SK-MEL-5 (cell line): ENCODE results near the gene DLG4. TPM values are rescaled to one million over a fixed set of nuclear protein-coding genes. Genes with fewer than 3 reads are reported as not detected.
"Not testable (repeated sequence)": the region's sequence is repeated elsewhere in the genome, so short reads cannot be mapped to it uniquely, and the experiment has no call there.

Source experiments
- DNase-seq: peaks from one replicate; pipeline ENCODE4 v3.0.0-alpha.2; 2016; ENCODE audit warnings: low read depth, low spot score
- in situ Hi-C: cut with HindIII; loops from 2 replicates; pipeline ENCODE4 v1.10.0; 2016; ENCODE audit warnings: low sequenced_read_pairs, high pct_unique_total_duplicates, low pct_unique_long_range_greater_than_20kb
- small RNA-seq, 2 experiments: library from RNA; depleted of rRNA; stranded (forward); fragments of <200 nt; gene quantifications; one replicate each; pipeline ENCODE3, GENCODE V24; 2014
- total RNA-seq: library from RNA; depleted of rRNA; stranded (reverse); fragments of >200 nt; shearing (Covaris generic); gene quantifications from 2 replicates; pipeline ENCODE4 v1.2.3, GENCODE V29; 2014; rRNA removed

Gene DLG4
- total RNA-seq, 1 experiment from 2014 or later: 3.7 TPM

- DNase-seq: not testable (repeated sequence)
Measured at GRCh38 chr17:7158424-7158823, 61.2 kb downstream of the DLG4 start.

GRCh38 chr17:7156342-7156940, 63.2 kb downstream of the DLG4 start:
- in situ Hi-C loops: no loop called here
- no peak for DNase-seq

More at GRCh38 chr17:7158424-7158823, 61.2 kb downstream of the DLG4 start:
- in situ Hi-C loops: not testable (repeated sequence)

DNA sequence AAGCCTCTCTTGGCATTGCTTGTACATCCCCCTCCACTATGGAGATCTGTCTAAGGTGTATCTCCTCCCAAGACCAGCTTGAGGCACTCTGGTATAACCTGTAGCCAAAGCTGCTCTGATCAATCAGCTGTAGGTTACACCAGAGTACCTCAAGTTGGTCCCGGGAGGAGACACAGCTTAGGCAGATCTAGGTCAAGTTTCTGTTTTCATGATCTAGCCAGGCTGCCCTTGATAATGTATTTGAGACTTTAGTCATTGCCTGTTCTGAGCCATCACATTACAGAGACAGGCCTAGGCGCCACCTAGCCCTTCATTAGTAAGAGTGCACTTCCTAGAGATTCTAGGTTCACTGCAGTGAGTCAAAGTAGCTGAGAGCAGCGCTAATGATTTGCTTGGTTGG, 71.9 kb downstream of the DLG4 start:
- in situ Hi-C loops: no loop called here
- no peak for DNase-seq

DNA sequence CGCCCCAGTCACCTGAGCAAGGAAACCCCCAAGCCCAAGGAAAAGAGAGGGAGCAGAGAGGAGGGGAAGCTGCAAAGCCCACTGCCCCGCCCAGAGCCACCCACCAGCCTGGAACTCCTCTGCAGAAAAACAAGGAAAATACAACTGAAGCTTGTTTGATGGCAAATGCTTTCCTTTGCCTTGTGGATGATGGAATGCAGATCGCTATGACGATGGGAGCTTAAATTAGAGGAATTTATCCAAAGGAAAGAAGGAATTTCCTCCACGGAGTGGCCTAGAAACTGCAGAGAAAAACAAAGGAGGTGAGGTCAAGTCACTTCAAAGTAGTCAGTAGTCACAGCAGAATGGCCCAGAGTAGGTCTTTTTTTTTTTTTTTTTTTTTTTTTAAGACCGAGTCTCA, 73.5 kb downstream of the DLG4 start:
- no peak for DNase-seq
- in situ Hi-C loops: no loop called here

DNA sequence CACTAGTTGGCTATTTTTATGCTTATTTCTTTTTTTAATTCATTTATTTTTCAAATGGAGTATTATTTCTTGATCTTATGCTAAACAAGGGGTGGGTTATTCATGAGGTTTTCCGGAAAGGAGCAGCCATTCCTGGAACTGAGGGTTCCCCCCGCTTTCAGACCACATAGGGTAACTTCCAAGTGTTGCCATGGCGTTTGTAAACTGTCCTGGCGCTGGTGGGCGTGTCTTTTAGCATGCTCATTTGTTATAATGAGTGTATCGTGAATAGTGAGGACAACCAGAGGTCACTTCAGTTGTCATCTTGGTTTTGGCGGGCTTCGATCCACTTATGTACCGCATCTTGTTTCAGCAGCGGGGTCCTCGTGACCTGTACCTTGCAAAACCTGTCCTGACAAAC, 75.4 kb downstream of the DLG4 start:
- no peak for DNase-seq
- in situ Hi-C loops: no loop called here

DNA sequence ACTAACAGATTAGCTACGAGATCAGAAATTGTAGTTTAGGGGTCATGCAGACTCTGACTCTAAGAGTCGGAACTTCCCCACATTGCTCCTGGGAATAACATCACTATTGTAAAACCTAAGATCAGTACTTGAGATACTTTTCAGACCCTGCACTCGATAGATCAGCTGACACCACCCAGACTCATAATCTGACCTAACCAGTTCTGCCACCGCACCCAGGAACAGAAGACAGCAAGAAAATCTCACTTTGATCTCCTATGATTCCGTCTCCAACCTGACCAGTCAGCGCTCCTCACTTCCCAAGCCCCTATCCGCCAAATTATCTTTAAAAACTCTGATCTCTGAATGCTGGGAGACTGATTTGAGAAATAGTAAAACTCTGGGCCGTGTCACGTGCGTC, 77.8 kb downstream of the DLG4 start:
- no peak for DNase-seq
- in situ Hi-C loops: no loop called here

DNA sequence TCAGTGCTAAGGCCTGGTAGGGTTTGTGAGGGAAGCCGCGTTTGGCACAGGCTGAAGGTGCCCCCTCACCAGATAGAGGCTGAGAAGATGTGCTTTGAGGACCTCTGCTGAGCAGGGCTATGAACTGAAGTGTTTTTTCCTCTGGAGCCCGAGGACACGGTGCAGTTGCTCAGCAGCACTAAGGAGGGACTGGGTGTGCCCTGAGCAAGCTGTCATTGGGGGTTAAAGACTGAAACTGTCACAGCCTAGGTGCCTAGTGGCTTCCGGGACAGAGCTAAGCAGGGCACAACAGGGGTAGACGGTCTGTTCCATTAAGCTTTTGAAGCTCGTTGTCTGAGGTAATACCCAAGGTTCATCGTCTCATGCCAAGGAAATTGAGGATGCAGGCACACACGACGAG, 80.2 kb downstream of the DLG4 start:
- in situ Hi-C loops: no loop called here
- no peak for DNase-seq

GRCh38 chr17:7138800-7139381, 80.7 kb downstream of the DLG4 start:
- in situ Hi-C loops: no loop called here
- peak; percentile 74 for DNase-seq

DNA sequence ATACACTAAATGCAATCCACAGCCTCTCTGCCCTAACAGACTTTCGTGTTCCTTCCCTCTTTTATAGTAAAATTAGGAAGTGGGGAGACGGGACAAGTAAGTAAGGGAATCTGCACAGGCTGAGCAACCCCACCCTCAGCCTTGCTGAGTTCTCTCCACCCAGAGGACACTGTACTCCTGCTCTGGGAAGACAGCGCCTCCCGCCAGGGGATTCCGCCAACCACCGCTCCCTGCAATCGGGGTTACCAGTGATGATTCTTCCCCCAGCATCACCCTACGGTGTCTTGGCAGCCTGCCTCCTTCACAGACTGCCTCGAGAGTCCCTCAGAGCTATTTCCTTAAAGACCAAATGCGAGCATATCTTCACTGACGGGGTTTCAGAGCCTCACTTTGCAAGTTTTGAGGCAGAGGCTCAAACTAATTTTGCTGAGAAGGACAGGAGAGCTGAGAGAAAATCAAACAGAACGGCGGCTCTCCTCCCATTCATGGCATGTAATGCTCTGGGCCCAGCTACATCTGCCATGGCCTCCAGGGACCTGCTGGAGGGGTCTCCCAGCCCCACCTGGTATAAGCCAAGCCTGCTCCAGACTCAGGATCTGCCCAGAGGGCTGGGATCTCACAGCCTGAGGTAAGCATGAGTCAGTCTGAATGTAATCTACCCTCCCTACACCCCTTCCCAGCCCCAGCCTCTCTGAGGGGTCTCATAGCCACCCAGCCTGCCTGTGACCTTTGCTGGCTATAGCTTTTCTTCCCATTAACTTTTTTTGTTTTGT, 82.3 kb downstream of the DLG4 start:
- DNase-seq: no peak

More for the DNA sequence above, 82.3 kb downstream of the DLG4 start:
- in situ Hi-C loops: no loop called here

Small RNAs within 50 kb of the gene (small RNA-seq; reads per million reads assigned to genes)
- 0 reads per million in 2 experiments for gene AC120057.4
- 0.12 to 4.7 reads per million in 2 experiments for gene MIR324
- gene RF00019: 0 reads per million in 2 experiments

Other genes starting within 250 kb of the DLG4 start
- gene ALOX12, start 223.8 kb downstream of the DLG4 start, total RNA-seq: not detected in 2 replicates
- 882 and 947 TPM in 2 replicates for gene RNASEK, start 207.2 kb downstream of the DLG4 start, total RNA-seq
- not detected in 2 replicates for gene BCL6B, start 196.8 kb downstream of the DLG4 start, total RNA-seq
- 0.61 and 0.64 TPM in 2 replicates for gene SLC16A13, start 183.8 kb downstream of the DLG4 start, total RNA-seq
- not detected in 2 replicates for gene SLC16A11, start 175.7 kb downstream of the DLG4 start, total RNA-seq
- gene CLEC10A, start 139.6 kb downstream of the DLG4 start, total RNA-seq: not detected in 2 replicates
- gene ASGR2, start 105.0 kb downstream of the DLG4 start, total RNA-seq: not detected in 2 replicates
- gene ASGR1, start 40.5 kb downstream of the DLG4 start, total RNA-seq: 0.21 and 0.56 TPM in 2 replicates
- gene ACADVL, start 102 bp upstream of the DLG4 start, total RNA-seq: 123 and 148 TPM in 2 replicates
- 86.9 and 91.5 TPM in 2 replicates for gene DVL2, start 14.7 kb upstream of the DLG4 start, total RNA-seq
- 69.0 and 81.3 TPM in 2 replicates for gene PHF23, start 19.6 kb upstream of the DLG4 start, total RNA-seq
- gene GABARAP, start 22.6 kb upstream of the DLG4 start, total RNA-seq: 237 and 305 TPM in 2 replicates
- gene CTDNEP1, start 31.9 kb upstream of the DLG4 start, total RNA-seq: 26.9 and 29.2 TPM in 2 replicates
- 43.8 and 58.7 TPM in 2 replicates for gene ELP5, start 32.4 kb upstream of the DLG4 start, total RNA-seq
- not detected in 2 replicates for gene CLDN7, start 42.6 kb upstream of the DLG4 start, total RNA-seq
- 0.79 and 1.1 TPM in 2 replicates for gene SLC2A4, start 61.9 kb upstream of the DLG4 start, total RNA-seq
- gene YBX2, start 74.8 kb upstream of the DLG4 start, total RNA-seq: 0.08 and 0.59 TPM in 2 replicates
- gene EIF5A, start 87.8 kb upstream of the DLG4 start, total RNA-seq: 839 and 914 TPM in 2 replicates
- gene GPS2, start 95.5 kb upstream of the DLG4 start, total RNA-seq: 73.7 and 74.8 TPM in 2 replicates
- 13.6 and 19.4 TPM in 2 replicates for gene NEURL4, start 109.5 kb upstream of the DLG4 start, total RNA-seq
- 0.03 TPM in 1 of 2 replicates, not detected in the other for gene ACAP1, start 116.7 kb upstream of the DLG4 start, total RNA-seq
- 2.0 and 2.5 TPM in 2 replicates for gene KCTD11, start 132.3 kb upstream of the DLG4 start, total RNA-seq
- gene TMEM95, start 135.3 kb upstream of the DLG4 start, total RNA-seq: not detected in 2 replicates
- 0.24 TPM in 1 of 2 replicates, not detected in the other for gene TNK1, start 161.3 kb upstream of the DLG4 start, total RNA-seq
- gene PLSCR3, start 174.7 kb upstream of the DLG4 start, total RNA-seq: 5.1 and 9.6 TPM in 2 replicates
- 147 and 188 TPM in 2 replicates for gene TMEM256, start 184.3 kb upstream of the DLG4 start, total RNA-seq
- 0.55 and 1.7 TPM in 2 replicates for gene NLGN2, start 188.0 kb upstream of the DLG4 start, total RNA-seq
- gene SPEM1, start 200.5 kb upstream of the DLG4 start, total RNA-seq: not detected in 2 replicates
- gene SPEM2, start 205.8 kb upstream of the DLG4 start, total RNA-seq: not detected in 2 replicates
- gene SPEM3, start 209.0 kb upstream of the DLG4 start, total RNA-seq: not detected in 2 replicates
- 6.8 and 7.0 TPM in 2 replicates for gene TMEM102, start 215.6 kb upstream of the DLG4 start, total RNA-seq
- gene FGF11, start 219.7 kb upstream of the DLG4 start, total RNA-seq: 0.45 and 0.61 TPM in 2 replicates
- gene CHRNB1, start 225.2 kb upstream of the DLG4 start, total RNA-seq: 3.3 and 4.5 TPM in 2 replicates